GM12801 (cell line): ENCODE measurements around the gene MB21D2.

Experiments used
- TF ChIP-seq, protein P1 (sequence below): IDR thresholded peaks from one replicate; pipeline ENCODE4 v1.5.1; 2011; ENCODE audit warnings: control low read depth; ENCODE audit not compliant: insufficient read length; ENCODE audit errors: extremely low read depth

MB21D2 gene, protein sequence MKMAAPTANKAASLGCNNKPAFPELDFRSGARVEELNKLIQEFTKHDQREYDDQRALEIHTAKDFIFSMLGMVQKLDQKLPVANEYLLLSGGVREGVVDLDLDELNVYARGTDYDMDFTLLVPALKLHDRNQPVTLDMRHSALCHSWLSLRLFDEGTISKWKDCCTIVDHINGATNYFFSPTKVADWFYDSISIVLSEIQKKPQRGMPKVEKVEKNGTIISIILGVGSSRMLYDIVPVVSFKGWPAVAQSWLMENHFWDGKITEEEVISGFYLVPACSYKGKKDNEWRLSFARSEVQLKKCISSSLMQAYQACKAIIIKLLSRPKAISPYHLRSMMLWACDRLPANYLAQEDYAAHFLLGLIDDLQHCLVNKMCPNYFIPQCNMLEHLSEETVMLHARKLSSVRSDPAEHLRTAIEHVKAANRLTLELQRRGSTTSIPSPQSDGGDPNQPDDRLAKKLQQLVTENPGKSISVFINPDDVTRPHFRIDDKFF

DNA sequence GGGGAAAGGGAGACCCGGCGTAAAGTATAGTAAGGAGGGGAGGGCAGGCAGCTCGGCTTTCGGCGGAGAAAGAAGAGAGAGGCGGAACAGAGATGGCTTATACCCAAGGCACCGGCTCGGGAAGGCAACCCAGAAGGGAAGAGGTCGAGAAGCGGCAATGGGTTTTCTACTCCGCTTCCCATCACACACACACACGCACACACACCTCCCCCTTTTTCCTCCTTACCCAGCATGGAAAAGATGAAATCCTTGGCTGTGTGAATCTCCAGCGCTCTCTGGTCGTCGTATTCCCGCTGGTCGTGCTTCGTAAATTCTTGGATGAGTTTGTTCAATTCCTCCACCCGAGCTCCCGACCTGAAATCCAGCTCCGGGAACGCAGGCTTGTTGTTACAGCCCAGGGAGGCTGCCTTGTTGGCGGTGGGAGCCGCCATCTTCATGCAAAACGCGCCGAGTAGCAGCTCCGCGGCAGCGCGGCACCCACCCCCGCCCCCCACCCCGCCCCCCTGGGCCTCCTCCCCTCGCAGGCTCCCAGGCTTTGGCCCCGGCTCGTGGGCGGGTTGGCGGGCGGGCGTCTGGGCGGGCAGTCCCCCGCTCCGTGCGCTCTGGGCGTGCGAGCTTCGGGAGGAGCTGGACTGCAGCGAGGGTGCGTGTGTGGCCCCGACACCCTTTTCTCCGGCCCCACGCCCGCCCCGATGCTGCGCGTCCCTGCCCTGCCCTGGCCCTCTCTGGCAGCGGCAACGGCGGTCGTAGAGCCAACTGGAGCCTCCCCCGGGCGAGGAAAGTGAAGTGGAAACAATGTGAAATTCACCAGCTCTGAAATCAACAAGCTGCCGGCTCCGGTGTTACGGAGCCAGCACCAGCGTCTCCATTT, at the start of gene MB21D2:
Gene MB21D2, minus strand, starts transcription at position 453 of the 871 bp plus-strand sequence. Its CDS starts 16 bp downstream, at position 437.
- TF ChIP-seq, protein P1, sequence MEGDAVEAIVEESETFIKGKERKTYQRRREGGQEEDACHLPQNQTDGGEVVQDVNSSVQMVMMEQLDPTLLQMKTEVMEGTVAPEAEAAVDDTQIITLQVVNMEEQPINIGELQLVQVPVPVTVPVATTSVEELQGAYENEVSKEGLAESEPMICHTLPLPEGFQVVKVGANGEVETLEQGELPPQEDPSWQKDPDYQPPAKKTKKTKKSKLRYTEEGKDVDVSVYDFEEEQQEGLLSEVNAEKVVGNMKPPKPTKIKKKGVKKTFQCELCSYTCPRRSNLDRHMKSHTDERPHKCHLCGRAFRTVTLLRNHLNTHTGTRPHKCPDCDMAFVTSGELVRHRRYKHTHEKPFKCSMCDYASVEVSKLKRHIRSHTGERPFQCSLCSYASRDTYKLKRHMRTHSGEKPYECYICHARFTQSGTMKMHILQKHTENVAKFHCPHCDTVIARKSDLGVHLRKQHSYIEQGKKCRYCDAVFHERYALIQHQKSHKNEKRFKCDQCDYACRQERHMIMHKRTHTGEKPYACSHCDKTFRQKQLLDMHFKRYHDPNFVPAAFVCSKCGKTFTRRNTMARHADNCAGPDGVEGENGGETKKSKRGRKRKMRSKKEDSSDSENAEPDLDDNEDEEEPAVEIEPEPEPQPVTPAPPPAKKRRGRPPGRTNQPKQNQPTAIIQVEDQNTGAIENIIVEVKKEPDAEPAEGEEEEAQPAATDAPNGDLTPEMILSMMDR: no peak

DNA sequence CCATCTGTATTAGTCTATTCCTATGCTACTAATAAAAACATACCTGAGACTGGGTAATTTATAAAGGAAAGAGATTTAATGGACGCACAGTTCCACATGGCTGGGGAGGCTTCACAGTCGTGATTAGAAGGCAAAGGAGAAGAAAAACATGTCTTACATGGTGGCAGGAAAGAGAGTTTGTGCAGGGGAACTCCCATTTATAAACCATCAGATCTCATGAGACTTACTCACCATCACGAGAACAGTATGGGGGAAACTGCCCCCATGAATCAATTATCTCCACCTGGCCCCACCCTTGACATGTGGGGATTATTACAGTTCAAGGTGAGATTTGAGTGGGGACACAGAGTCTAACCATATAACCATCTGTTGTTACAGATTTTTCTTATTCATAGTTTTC, 42.1 kb upstream of the MB21D2 start:
- TF ChIP-seq, protein P1: no peak

DNA sequence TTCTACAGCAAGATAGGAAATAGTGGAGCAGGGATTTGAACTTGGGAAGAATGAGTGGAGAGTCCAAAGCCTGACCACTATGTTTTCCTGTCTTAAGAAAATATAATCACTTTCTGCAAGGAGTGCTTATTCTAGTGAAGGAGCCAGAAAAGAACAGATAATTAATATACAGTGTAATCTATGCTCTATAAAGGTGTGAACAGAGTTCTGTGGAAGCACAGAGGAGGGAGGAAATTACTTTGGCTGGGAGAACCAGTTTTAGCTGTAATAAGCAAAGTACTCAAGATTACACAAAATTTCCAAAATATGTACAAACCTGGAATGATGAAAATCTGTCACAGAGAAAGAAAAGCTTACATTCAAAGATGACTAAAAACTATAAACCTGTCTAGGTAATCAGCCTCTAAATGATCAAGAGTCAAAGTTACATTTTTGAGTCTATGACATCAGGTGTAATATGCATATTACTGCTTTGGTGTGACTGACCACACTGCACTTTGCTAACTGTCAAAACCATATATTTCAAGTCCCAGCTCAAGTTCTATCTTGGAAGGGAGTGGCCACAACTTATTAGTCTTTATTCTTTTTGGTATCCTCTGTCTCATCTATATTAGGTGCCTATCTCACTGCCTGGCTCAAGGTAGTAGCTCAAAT, 40.7 kb upstream of the MB21D2 start:
- TF ChIP-seq, protein P1: no peak

DNA sequence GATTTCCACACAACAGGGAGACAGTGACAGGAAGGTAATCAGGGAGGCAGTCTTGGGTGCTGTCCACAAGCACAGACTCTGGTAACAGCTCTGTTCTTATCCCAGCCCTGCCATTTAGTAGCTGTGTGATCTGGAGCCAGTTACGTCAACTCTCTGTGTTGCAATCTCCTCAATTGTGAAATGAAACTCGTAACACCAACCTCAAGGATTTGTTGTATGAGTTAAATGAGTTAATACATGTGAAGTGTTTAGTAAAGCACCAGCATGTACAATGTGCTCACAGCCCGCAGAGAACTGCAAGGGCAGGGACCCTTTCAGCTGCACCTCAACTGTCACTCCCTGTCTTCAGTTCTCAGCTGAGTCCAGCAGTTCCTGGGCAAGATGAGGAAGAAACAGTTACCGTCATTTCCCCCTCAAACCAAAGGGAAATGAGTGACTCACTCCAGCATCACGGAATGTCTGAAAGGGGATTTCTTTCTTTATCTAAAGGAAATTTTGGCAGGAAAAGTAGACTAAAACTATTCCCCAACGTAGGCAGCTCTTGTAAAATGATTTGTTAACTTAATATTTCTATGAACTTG, 39.9 kb upstream of the MB21D2 start:
- TF ChIP-seq, protein P1: no peak

DNA sequence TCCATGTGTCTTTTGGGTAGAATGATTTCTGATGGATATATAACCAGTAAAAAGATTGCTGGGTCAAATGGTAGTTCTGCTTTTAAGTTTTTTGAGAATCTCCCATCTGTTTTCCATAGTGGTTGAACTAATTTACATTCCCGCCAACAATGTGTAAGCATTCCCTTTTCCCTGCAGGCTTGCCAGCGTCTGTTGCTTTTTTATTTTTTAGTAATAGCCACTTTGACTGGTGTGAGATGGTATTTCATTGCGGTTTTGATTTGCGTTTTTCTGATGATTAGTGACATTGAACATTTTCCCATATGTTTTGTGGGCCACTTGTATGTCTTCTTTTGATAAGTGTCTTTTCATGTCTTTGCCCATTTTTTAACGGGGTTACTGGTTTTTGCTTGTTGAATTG, 36.3 kb upstream of the MB21D2 start:
- TF ChIP-seq, protein P1: no peak

DNA sequence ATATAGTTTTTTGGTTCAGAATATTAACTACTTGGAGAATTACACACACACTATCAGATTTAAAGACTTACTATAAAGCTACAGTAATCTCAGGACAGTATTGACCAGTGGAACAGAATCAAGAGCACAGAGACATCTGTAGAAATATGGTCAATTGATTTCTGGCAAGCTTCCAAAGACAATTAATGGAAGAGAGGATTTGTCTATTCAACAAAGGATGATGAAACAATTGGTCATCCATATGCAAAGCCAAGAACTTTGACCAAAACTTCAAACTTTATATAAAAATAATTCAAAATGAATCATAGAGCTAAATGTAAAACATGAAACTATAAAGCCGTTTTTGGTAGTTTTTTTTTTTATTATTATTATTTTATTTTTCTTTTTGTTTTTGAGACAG, 29.8 kb upstream of the MB21D2 start:
- TF ChIP-seq, protein P1: no peak
